ENCODE data around the gene CTU1.

The CTU1 gene

GRCh38 chr19:51131780-51132680 is 23.8 kb upstream of the CTU1 start:
- no peak for DNase-seq (ENCODE audit: low read depth)

GRCh38 chr19:51129716-51130115 is 21.5 kb upstream of the CTU1 start:
- no peak for DNase-seq (ENCODE audit: low read depth)

- no peak for DNase-seq (ENCODE audit: low read depth)
These were observed 20.0 kb upstream of the CTU1 start for GRCh38 chr19:51128227-51128626.

GRCh38 chr19:51127755-51128154 is 19.5 kb upstream of the CTU1 start:
- DNase-seq (ENCODE audit: low read depth): no peak

GRCh38 chr19:51127032-51127431 is 18.8 kb upstream of the CTU1 start:
- DNase-seq (ENCODE audit: low read depth): no peak

DNA sequence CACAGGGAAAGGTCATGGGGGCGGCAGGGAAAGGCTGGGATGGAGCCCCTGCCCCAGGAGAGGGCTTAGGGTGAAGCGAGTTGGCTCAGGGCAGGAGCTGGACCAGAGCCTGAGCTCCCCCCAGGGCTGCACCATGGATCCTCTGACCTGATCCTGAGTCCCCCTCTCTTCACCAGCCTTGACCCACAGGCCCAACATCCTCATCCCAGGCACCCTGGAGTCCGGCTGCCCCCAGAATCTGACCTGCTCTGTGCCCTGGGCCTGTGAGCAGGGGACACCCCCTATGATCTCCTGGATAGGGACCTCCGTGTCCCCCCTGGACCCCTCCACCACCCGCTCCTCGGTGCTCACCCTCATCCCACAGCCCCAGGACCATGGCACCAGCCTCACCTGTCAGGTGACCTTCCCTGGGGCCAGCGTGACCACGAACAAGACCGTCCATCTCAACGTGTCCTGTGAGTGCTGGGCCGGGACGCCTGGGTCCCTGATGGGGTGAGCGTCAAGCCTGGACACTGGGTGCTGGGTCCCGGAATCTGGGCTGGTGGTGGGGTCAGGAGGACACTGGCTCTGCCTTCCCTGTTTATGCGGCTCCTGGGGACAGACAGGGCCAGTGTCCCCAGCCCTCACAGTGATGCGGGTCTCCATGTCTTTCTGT is 17.3 kb upstream of the CTU1 start:
- no peak for DNase-seq (ENCODE audit: low read depth)

GRCh38 chr19:51124729-51125128 is 16.5 kb upstream of the CTU1 start, which contains the start of gene SIGLEC9:
Gene SIGLEC9, plus strand, starts transcription at chr19:51124906. Its CDS starts 69 bp downstream, at chr19:51124975.
- DNase-seq (ENCODE audit: low read depth): no peak

GRCh38 chr19:51124216-51124615 is 16.0 kb upstream of the CTU1 start:
- no peak for DNase-seq (ENCODE audit: low read depth)

DNA sequence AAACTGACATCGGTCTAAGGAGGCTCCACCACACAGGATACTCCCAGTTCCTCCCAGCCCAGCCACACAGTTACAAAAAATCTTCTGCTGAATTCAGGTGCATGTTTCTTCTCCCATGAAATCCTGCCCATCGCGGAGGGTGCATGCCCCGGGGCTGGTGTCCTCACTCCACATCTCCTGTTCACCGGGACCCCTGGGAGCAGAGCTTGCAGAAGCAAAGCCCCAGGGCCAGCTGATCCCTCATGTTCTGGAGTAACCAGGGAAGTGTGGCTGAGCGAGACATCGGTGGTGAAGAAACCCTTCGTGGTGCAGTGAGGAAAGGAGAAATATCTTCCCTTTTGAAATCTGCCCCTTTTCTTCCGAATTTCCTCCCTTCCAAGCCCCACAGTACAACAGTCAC is 15.6 kb upstream of the CTU1 start:
- DNase-seq (ENCODE audit: low read depth): no peak

DNA sequence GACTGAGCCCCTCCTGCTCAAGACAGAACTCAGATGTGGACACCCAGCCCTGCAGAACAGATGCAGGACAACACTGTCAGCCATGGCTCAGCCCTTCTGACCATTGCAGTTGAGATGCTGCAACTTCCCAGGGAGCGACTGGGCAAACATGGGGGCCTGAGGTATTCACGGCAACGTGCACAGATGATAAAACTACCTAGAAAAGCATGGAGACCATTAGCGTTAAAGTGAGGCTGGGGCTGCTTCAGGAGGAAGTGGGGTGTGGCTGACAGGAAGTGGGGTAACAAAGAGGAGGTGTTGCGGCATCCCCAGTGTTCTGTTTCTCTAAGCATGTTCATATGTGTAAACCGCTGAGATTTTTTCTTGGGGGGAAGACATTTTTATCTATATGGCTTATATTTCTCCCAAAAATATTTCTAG is 15.2 kb upstream of the CTU1 start:
- no peak for DNase-seq (ENCODE audit: low read depth)

GRCh38 chr19:51122112-51122981 is 14.1 kb upstream of the CTU1 start:
- no peak for DNase-seq (ENCODE audit: low read depth)

DNA sequence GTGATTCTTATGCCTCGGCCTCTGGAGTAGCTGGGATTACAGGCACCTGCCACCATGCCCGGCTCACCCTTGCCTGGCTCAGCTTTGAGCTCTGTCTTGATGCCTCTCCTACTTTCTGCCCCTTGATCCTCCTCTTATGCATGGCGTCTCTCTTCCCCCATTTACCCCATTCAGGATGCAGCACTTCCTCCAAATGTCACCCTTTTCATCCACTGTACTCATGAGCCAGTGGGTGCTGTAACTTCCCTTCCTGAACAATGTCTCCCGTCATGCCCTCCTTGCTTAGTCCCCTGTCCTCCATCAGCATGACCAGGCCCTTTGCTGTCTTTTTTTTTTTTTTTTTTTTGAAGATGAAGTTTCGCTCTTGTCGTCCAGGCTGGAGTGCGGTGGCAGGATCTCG is 13.0 kb upstream of the CTU1 start:
- no peak for DNase-seq (ENCODE audit: low read depth)

DNA sequence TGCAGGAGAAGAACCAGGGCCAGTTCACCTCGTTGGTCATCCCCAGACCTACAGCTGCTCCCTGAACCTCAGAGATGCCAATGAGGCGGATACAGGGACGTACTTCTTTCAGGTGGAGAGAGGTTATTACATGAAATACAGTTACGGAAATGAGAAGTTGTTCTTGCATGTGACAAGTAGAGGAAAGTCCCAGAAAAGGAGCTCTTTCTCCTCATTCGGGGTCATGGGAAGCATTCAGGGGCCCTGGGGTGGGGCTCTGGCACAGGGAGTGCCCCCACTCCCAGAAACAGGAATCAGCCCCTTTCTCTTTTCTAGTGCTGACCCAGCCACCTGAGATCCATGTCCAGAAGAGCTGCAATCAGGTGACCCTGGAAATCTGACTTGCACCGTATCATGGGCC is 12.0 kb upstream of the CTU1 start:
- no peak for DNase-seq (ENCODE audit: low read depth)

- no peak for DNase-seq (ENCODE audit: low read depth)
These were observed 11.4 kb upstream of the CTU1 start for GRCh38 chr19:51119611-51120010.

GRCh38 chr19:51119101-51119500 is 10.9 kb upstream of the CTU1 start:
- DNase-seq (ENCODE audit: low read depth): no peak

- DNase-seq (ENCODE audit: low read depth): no peak
These were observed 8.6 kb upstream of the CTU1 start for GRCh38 chr19:51116736-51117286.

DNA sequence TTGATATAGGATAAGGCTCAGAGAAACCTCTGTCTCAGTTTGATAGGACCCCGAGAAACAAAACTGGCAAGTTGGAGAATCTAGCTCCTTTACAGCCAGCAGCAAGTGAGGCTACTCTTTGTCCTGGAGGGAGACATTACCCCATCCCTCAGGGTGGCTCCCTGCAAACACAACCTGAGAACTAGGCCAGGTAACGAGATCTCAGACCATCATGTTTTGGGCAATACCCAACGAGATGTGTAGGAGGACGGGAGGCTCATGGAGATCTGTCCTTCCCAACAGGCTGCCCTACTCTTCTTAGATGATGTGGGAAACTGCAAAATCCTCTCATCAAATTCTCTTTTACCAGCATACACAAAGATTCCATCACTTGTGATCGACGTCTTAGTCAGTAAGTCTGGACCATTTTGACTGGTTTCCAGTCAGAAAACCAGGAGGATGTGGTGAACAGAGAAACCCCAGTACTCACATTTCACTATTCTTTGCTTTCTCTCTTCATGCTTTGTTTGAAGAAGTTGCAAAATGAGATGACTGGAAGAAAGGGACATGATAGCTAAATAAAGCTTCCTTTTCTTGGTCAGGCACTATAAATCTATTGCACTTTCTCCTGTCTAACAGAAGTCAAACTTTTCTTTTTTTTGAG is 6.0 kb upstream of the CTU1 start:
- no peak for DNase-seq (ENCODE audit: low read depth)

GRCh38 chr19:51111606-51112005 is 3.4 kb upstream of the CTU1 start:
- no peak for DNase-seq (ENCODE audit: low read depth)

- no peak for DNase-seq (ENCODE audit: low read depth)
These were observed 2.4 kb upstream of the CTU1 start for GRCh38 chr19:51110666-51110971.

- no peak for DNase-seq (ENCODE audit: low read depth)
These were observed 567 bp upstream of the CTU1 start for GRCh38 chr19:51108805-51109146.

GRCh38 chr19:51107406-51108065 is 673 bp downstream of the CTU1 start:
- DNase-seq (ENCODE audit: low read depth): no peak

Data from activated T-cell treated with anti-CD3 and anti-CD28 coated beads for 48 hours (primary cell).